Cardiac muscle cell (in vitro differentiated cells and primary cell): Measurements from ENCODE around the gene LPP. TPM values are rescaled to one million over a fixed set of nuclear protein-coding genes. Genes with fewer than 3 reads are reported as not detected.

Experiments used
- DNase-seq, 2 donors: peaks; one replicate each; pipeline versions ENCODE4 v3.0.0 to v3.0.0-alpha.2; 2010 to 2017; ENCODE audit warnings: low read depth in 1 of 2, low spot score in 1 of 2
- H3K27ac ChIP-seq: fragments of 200-600 bp; sonication (generic); 2 replicates; pipeline ENCODE4 v1.5.1; 2016
- H3K27me3 ChIP-seq: fragments of 200-600 bp; sonication (generic); 2 replicates; pipeline ENCODE4 v1.6.0; 2016; ENCODE audit warnings: control low read depth
- H3K36me3 ChIP-seq: fragments of 200-600 bp; sonication (generic); 2 replicates; pipeline ENCODE4 v1.5.1; 2016; ENCODE audit warnings: control low read depth
- H3K4me1 ChIP-seq: fragments of 200-600 bp; sonication (generic); 2 replicates; pipeline ENCODE4 v1.8.1; 2017; ENCODE audit warnings: low read depth, mild to moderate bottlenecking, mixed run types
- H3K4me3 ChIP-seq: fragments of 200-600 bp; sonication (generic); 2 replicates; pipeline ENCODE4 v1.5.1; 2016; ENCODE audit warnings: mild to moderate bottlenecking
- H3K9me3 ChIP-seq: fragments of 200-600 bp; sonication (generic); 2 replicates; pipeline ENCODE4 v1.5.1; 2017; ENCODE audit warnings: low read depth, mild to moderate bottlenecking, control low read depth
- CTCF ChIP-seq: IDR thresholded peaks from 2 replicates; pipeline ENCODE4 v1.5.1; 2012; ENCODE audit warnings: low read depth, mild to moderate bottlenecking, low read length
- polyA plus RNA-seq: library from polyadenylated mRNA; unstranded; fragments of >200 nt; fragmentation: Nextera tagmentation; extraction: Ambion mirVana; gene quantifications from 2 replicates; pipeline ENCODE4 v1.2.1, GENCODE V29; 2016
- total RNA-seq: library from RNA; depleted of rRNA; stranded (reverse); fragments of >200 nt; gene quantifications from 2 replicates; pipeline ENCODE4 v1.2.3, GENCODE V29; 2016

LPP gene
- total and polyA plus RNA-seq, 2 experiments from 2014 or later: 21.4 to 45.2 TPM

- Histone ChIP-seq H3K4me3 (no peak overlapping the region), H3K27ac (no peak overlapping the region), H3K27me3 (no peaks in the 10 kb centered on the region), H3K36me3 (no peaks in the 10 kb centered on the region), H3K9me3 (no peaks in the 10 kb centered on the region), H3K4me1 (peaks cover 5% of the 10 kb centered on the region)
- peak in 1 of 2 donors; percentile 30 for DNase-seq
- TF ChIP-seq CTCF: no peak
Measured at GRCh38 chr3:188926741-188927511, 773.0 kb downstream of the LPP start.

- no peak for DNase-seq
- Histone ChIP-seq H3K36me3 (no peaks in the 10 kb centered on the region), H3K4me1 (peaks cover 5% of the 10 kb centered on the region), H3K4me3 (no peak overlapping the region), H3K27me3 (no peaks in the 10 kb centered on the region), H3K27ac (no peak overlapping the region), H3K9me3 (no peaks in the 10 kb centered on the region)
- TF ChIP-seq CTCF: no peak
Measured at GRCh38 chr3:188927971-188928370, 774.0 kb downstream of the LPP start.

GRCh38 chr3:188929137-188929536 lies 775.2 kb downstream of the LPP start:
- Histone ChIP-seq H3K27me3 (no peaks in the 10 kb centered on the region), H3K4me1 (peaks cover 5% of the 10 kb centered on the region), H3K4me3 (no peak overlapping the region), H3K27ac (no peak overlapping the region), H3K9me3 (no peaks in the 10 kb centered on the region), H3K36me3 (no peaks in the 10 kb centered on the region)
- TF ChIP-seq CTCF: no peak
- DNase-seq: peak; percentile 34 to 36

- H3K4me3 ChIP-seq: no peak overlapping the region
- TF ChIP-seq CTCF: no peak
Measured at GRCh38 chr3:188931036-188931435, 777.1 kb downstream of the LPP start.

GRCh38 chr3:188931531-188931930 lies 777.6 kb downstream of the LPP start:
- Histone ChIP-seq H3K4me3 (no peak overlapping the region), H3K36me3 (no peaks in the 10 kb centered on the region), H3K9me3 (no peaks in the 10 kb centered on the region), H3K4me1 (peaks cover 5% of the 10 kb centered on the region), H3K27me3 (no peaks in the 10 kb centered on the region), H3K27ac (no peak overlapping the region)
- TF ChIP-seq CTCF: no peak
- DNase-seq: no peak

More at GRCh38 chr3:188931036-188931435, 777.1 kb downstream of the LPP start:
- no peak overlapping the region for H3K27ac ChIP-seq
- no peaks in the 10 kb centered on the region for H3K9me3 ChIP-seq
- no peaks in the 10 kb centered on the region for H3K27me3 ChIP-seq
- H3K36me3 ChIP-seq: no peaks in the 10 kb centered on the region
- peaks cover 5% of the 10 kb centered on the region for H3K4me1 ChIP-seq
- no peak for DNase-seq
